H9 (cell line): Measurements from ENCODE around the gene FBXO47. TPM values are rescaled to one million over a fixed set of nuclear protein-coding genes. Genes with fewer than 3 reads are reported as not detected.

Experiments
- DNase-seq: peaks from one replicate; pipeline ENCODE4 v3.0.0-alpha.2; 2017
- H2AFZ ChIP-seq: one replicate; pipeline ENCODE4 v1.6.1; 2013; ENCODE audit warnings: mild to moderate bottlenecking, low read length, control low read depth, moderate library complexity
- H2AK5ac ChIP-seq: 2 replicates; pipeline ENCODE4 v1.6.1; 2013; ENCODE audit warnings: low read length, control low read depth, mixed read lengths; ENCODE audit not compliant: insufficient read length
- H2BK120ac ChIP-seq: one replicate; pipeline ENCODE4 v1.6.1; 2013; ENCODE audit warnings: low read depth, mild to moderate bottlenecking, low read length, control low read depth, inconsistent platforms; ENCODE audit not compliant: poor library complexity, severe bottlenecking
- H2BK12ac ChIP-seq: 2 replicates; pipeline ENCODE4 v1.6.1; 2013; ENCODE audit warnings: low read length, control low read depth, mixed read lengths, low read depth; ENCODE audit not compliant: insufficient read length
- H2BK15ac ChIP-seq: 2 replicates; pipeline ENCODE4 v1.6.1; 2013; ENCODE audit warnings: low read depth, low read length, control low read depth
- H2BK20ac ChIP-seq: one replicate; pipeline ENCODE4 v1.6.1; 2013; ENCODE audit warnings: low read depth, mild to moderate bottlenecking, low read length, control low read depth, inconsistent platforms; ENCODE audit not compliant: poor library complexity, severe bottlenecking
- H2BK5ac ChIP-seq: 2 replicates; pipeline ENCODE4 v1.6.1; 2013; ENCODE audit warnings: low read length, control low read depth, mixed read lengths; ENCODE audit not compliant: insufficient read length
- H3K14ac ChIP-seq: 2 replicates; pipeline ENCODE4 v1.6.1; 2013; ENCODE audit warnings: low read length, control low read depth; ENCODE audit not compliant: insufficient read depth
- H3K18ac ChIP-seq: 2 replicates; pipeline ENCODE4 v1.6.1; 2013; ENCODE audit warnings: low read depth, mild to moderate bottlenecking, mixed read lengths, low read length, control low read depth; ENCODE audit not compliant: insufficient read length
- H3K23ac ChIP-seq: 2 replicates; pipeline ENCODE4 v1.6.1; 2013; ENCODE audit warnings: low read length, control low read depth, mixed read lengths, low read depth; ENCODE audit not compliant: insufficient read length
- H3K23me2 ChIP-seq: 2 replicates; pipeline ENCODE4 v1.6.1; 2013; ENCODE audit warnings: low read depth, mild to moderate bottlenecking, mixed read lengths, low read length, control low read depth; ENCODE audit not compliant: insufficient read length, poor library complexity, severe bottlenecking
- H3K27ac ChIP-seq: 2 replicates; pipeline ENCODE4 v1.5.1; 2013; ENCODE audit warnings: low read length, control low read depth, mixed read lengths, low read depth; ENCODE audit not compliant: insufficient read length
- H3K27me3 ChIP-seq: 2 replicates; pipeline ENCODE4 v1.6.1; 2013; ENCODE audit warnings: low read length, control low read depth, inconsistent platforms; ENCODE audit not compliant: insufficient read depth
- H3K4ac ChIP-seq: 2 replicates; pipeline ENCODE4 v1.6.1; 2013; ENCODE audit warnings: low read depth, mild to moderate bottlenecking, control low read depth, inconsistent platforms, low read length, moderate library complexity
- H3K4me1 ChIP-seq: 2 replicates; pipeline ENCODE4 v1.6.1; 2013; ENCODE audit warnings: low read length, control low read depth, inconsistent platforms; ENCODE audit not compliant: insufficient read depth
- H3K4me2 ChIP-seq: 2 replicates; pipeline ENCODE4 v1.6.1; 2013; ENCODE audit warnings: low read length, control low read depth, mixed read lengths; ENCODE audit not compliant: insufficient read length, insufficient read depth
- H3K56ac ChIP-seq: 2 replicates; pipeline ENCODE4 v1.6.1; 2013; ENCODE audit warnings: low read depth, mild to moderate bottlenecking, mixed read lengths, low read length, control low read depth; ENCODE audit not compliant: insufficient read length
- H3K79me1 ChIP-seq: 2 replicates; pipeline ENCODE4 v1.6.1; 2013; ENCODE audit warnings: low read depth, mild to moderate bottlenecking, moderate library complexity, low read length, control low read depth, inconsistent platforms; ENCODE audit not compliant: insufficient read depth, poor library complexity, severe bottlenecking
- H3K79me2 ChIP-seq: 2 replicates; pipeline ENCODE4 v1.6.1; 2013; ENCODE audit warnings: low read length, control low read depth, inconsistent platforms; ENCODE audit not compliant: insufficient read depth
- H3K9ac ChIP-seq: 2 replicates; pipeline ENCODE4 v1.6.1; 2013; ENCODE audit warnings: low read length, control low read depth, mixed read lengths; ENCODE audit not compliant: insufficient read length; ENCODE audit errors: extremely low read depth
- H3K9me3 ChIP-seq: one replicate; pipeline ENCODE4 v1.6.1; 2013; ENCODE audit warnings: low read depth, low read length, inconsistent platforms; ENCODE audit not compliant: control insufficient read depth
- H3T11ph ChIP-seq: one replicate; pipeline ENCODE4 v1.6.1; 2013; ENCODE audit warnings: mild to moderate bottlenecking, low read length, control low read depth, inconsistent platforms
- H4K20me1 ChIP-seq: one replicate; pipeline ENCODE4 v1.6.1; 2013; ENCODE audit not compliant: control insufficient read depth, insufficient read length, insufficient read depth
- H4K5ac ChIP-seq: 2 replicates; pipeline ENCODE4 v1.6.1; 2013; ENCODE audit warnings: low read depth, mild to moderate bottlenecking, mixed read lengths, low read length, control low read depth; ENCODE audit not compliant: insufficient read length
- H4K8ac ChIP-seq: replicated peaks from 2 replicates; pipeline ENCODE4 v1.6.1; 2013; ENCODE audit warnings: low read length, control low read depth, mixed read lengths, low read depth; ENCODE audit not compliant: insufficient read length
- H4K91ac ChIP-seq: 2 replicates; pipeline ENCODE4 v1.6.1; 2013; ENCODE audit warnings: low read depth, mild to moderate bottlenecking, moderate library complexity, mixed read lengths, low read length, control low read depth; ENCODE audit not compliant: insufficient read length
- H3K27ac Mint-ChIP-seq, 3 experiments: 2 replicates in 2 of 3; 3 replicates in 1 of 3; pipeline ENCODE4 v1.8.0; 2020 to 2021; ENCODE audit warnings: mixed read lengths in 3 of 3, mild to moderate bottlenecking in 1 of 3, moderate library complexity in 1 of 3
- H3K27me3 Mint-ChIP-seq: 2 replicates; pipeline ENCODE4 v1.8.0; 2021; ENCODE audit warnings: low read depth, mild to moderate bottlenecking, moderate library complexity, mixed read lengths
- H3K36me3 Mint-ChIP-seq, 3 experiments: 2 replicates in 2 of 3; 3 replicates in 1 of 3; pipeline ENCODE4 v1.8.0; 2020 to 2021; ENCODE audit warnings: low read depth in 3 of 3, mixed read lengths in 3 of 3; ENCODE audit not compliant: insufficient read depth in 1 of 3
- H3K4me1 Mint-ChIP-seq, 2 experiments: 2 replicates each; pipeline ENCODE4 v1.8.0; 2020; ENCODE audit warnings: mixed read lengths in 2 of 2
- H3K4me3 Mint-ChIP-seq, 2 experiments: 2 replicates in 1 of 2; 3 replicates in 1 of 2; pipeline ENCODE4 v1.8.0; 2020 to 2021; ENCODE audit warnings: mild to moderate bottlenecking in 2 of 2, mixed read lengths in 2 of 2, moderate library complexity in 1 of 2
- H3K9me3 Mint-ChIP-seq, 2 experiments: 2 replicates in 1 of 2; 3 replicates in 1 of 2; pipeline ENCODE4 v1.8.0; 2020; ENCODE audit warnings: mild to moderate bottlenecking in 2 of 2, mixed read lengths in 2 of 2, moderate library complexity in 1 of 2
- WGBS: extraction: QIAGEN DNeasy Blood & Tissue Kit; methylation state at CpG from one replicate; pipeline ENCODE4 v1.1.7; 2013; ENCODE audit warnings: missing lambda C conversion rate, low lambda C conversion rate, mixed read lengths; ENCODE audit not compliant: insufficient read length; ENCODE audit errors: extremely low coverage; 5-methylcytosine and 5-hydroxymethylcytosine counted together
- total RNA-seq: library from RNA; stranded (reverse); gene quantifications from 2 replicates; pipeline ENCODE4 v1.2.1, GENCODE V29; 2021
- TF ChIP-seq, protein P1 (sequence below): fragments of 200-600 bp; sonication (generic); conservative IDR thresholded peaks from 3 replicates; pipeline ENCODE4 v1.8.0; 2021; ENCODE audit warnings: antibody characterized with exemption, mild to moderate bottlenecking

FBXO47 gene
- total RNA-seq, 1 experiment from 2014 or later = not detected

DNA sequence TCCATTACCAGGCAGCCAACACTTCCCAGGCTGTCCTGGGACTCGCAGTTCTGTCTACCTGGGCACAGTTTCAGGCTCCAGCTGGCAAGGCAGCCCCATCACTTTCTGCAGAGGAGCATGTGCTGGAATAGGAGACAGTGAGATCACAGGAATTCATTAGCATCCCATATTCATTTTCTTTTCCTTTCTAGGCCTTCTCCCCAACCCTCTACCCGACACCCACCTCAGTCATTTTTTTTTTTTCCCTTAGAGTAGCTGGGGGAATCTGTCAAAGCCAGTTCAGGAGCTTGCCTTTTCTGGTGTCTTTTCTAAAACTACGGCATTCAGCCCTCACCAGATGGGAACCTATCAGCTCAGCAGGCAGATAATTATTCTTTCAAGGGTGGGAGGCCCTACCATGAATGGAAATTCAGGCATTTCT, 42.4 kb upstream of the FBXO47 start:
- H3K27ac Mint-ChIP-seq = no peak overlapping the region; a peak in 1 of 7 replicates
- no peak overlapping the region for H3K9ac ChIP-seq
- H3K9me3 Mint-ChIP-seq = peaks cover 0 to 7% of the 10 kb centered on the region in 2 experiments; a peak in 1 of 5 replicates
- no peaks in the 10 kb centered on the region for H3K27me3 ChIP-seq
- H3K4me1 Mint-ChIP-seq = peaks cover 21 to 25% of the 10 kb centered on the region in 2 experiments
- no peak overlapping the region for H4K8ac ChIP-seq
- DNase-seq = no peak
- no peak overlapping the region for H3K56ac ChIP-seq
- WGBS = no CpG with 5 or more reads among the region's 3 CpGs
- no peaks in the 10 kb centered on the region for H3K9me3 ChIP-seq
- no peak overlapping the region for H2BK15ac ChIP-seq
- H3K79me2 ChIP-seq = no peaks in the 10 kb centered on the region
- H3K23ac ChIP-seq = no peak overlapping the region
- H4K91ac ChIP-seq = no peak overlapping the region
- no peak overlapping the region for H4K5ac ChIP-seq
- no peak overlapping the region for H2BK20ac ChIP-seq
- H2AK5ac ChIP-seq = no peak overlapping the region
- no peak overlapping the region for H3K18ac ChIP-seq
- H2AFZ ChIP-seq = no peak overlapping the region
- no peak overlapping the region for H2BK5ac ChIP-seq
- H3K14ac ChIP-seq = no peak overlapping the region
- no peak overlapping the region for H2BK12ac ChIP-seq
- no peaks in the 10 kb centered on the region; the same call in 1 of the 2 replicates for H3K4me1 ChIP-seq
- H3K27me3 Mint-ChIP-seq = peaks cover 2% of the 10 kb centered on the region
- no peaks in the 10 kb centered on the region for H3K79me1 ChIP-seq
- H3K27ac ChIP-seq = no peak overlapping the region
- H3K4ac ChIP-seq = no peak overlapping the region
- H3T11ph ChIP-seq = no peak overlapping the region
- no peak overlapping the region for H2BK120ac ChIP-seq
- no peaks in the 10 kb centered on the region for H3K23me2 ChIP-seq
- H3K36me3 Mint-ChIP-seq = no peaks in the 10 kb centered on the region
- TF ChIP-seq, protein P1, sequence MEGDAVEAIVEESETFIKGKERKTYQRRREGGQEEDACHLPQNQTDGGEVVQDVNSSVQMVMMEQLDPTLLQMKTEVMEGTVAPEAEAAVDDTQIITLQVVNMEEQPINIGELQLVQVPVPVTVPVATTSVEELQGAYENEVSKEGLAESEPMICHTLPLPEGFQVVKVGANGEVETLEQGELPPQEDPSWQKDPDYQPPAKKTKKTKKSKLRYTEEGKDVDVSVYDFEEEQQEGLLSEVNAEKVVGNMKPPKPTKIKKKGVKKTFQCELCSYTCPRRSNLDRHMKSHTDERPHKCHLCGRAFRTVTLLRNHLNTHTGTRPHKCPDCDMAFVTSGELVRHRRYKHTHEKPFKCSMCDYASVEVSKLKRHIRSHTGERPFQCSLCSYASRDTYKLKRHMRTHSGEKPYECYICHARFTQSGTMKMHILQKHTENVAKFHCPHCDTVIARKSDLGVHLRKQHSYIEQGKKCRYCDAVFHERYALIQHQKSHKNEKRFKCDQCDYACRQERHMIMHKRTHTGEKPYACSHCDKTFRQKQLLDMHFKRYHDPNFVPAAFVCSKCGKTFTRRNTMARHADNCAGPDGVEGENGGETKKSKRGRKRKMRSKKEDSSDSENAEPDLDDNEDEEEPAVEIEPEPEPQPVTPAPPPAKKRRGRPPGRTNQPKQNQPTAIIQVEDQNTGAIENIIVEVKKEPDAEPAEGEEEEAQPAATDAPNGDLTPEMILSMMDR = no peak
- no peaks in the 10 kb centered on the region for H4K20me1 ChIP-seq
- no peak overlapping the region for H3K4me2 ChIP-seq
- H3K4me3 Mint-ChIP-seq = no peak overlapping the region
